Panc1 (cell line): Measurements from ENCODE around the gene MGMT. TPM values are rescaled to one million over a fixed set of nuclear protein-coding genes. Genes with fewer than 3 reads are reported as not detected.

Experiments used
- ATAC-seq: fragments of 200-7000 bp; cut with Tn5 transposase; 2 replicates; pipeline ENCODE4 v1.9.1; 2020; ENCODE audit warnings: mild to moderate bottlenecking, moderate library complexity
- BruUV-seq: library from RNA; stranded (reverse); fragments of 400-500 nt; replicated peaks from 2 replicates; lab custom pipeline; 2021; lab: Mats Ljungman, UMichigan
- CTCF ChIA-PET: fragments of 300-600 bp; sonication (Branson Sonifier 250); formaldehyde crosslinking; loops from one replicate; lab custom pipeline; 2022; ENCODE audit warnings: antibody characterized with exemption; lab: Charles Lee
- POLR2A ChIA-PET: fragments of 300-600 bp; sonication (Branson Sonifier 250); formaldehyde crosslinking; loops from one replicate; lab custom pipeline; 2022; ENCODE audit warnings: antibody characterized with exemption; lab: Charles Lee
- DNase-seq: peaks from one replicate; pipeline ENCODE4 v3.0.0-alpha.2; 2010; ENCODE audit warnings: low read depth, low spot score
- H3K27ac ChIP-seq: 2 replicates; pipeline ENCODE4 v1.5.1; 2011; ENCODE audit warnings: mild to moderate bottlenecking, low read length, inconsistent platforms
- H3K27me3 ChIP-seq: fragments of 200-500 bp; sonication (Bioruptor generic); 2 replicates; pipeline ENCODE4 v1.6.0; 2014; ENCODE audit warnings: low read length, inconsistent platforms; ENCODE audit not compliant: control insufficient read depth, insufficient read depth
- H3K36me3 ChIP-seq: fragments of 200-500 bp; sonication (Bioruptor generic); 2 replicates; pipeline ENCODE4 v1.5.1; 2014; ENCODE audit warnings: inconsistent platforms, mild to moderate bottlenecking, low read length, moderate library complexity; ENCODE audit not compliant: control insufficient read depth, insufficient read depth
- H3K4me1 ChIP-seq: 2 replicates; pipeline ENCODE4 v1.5.1; 2011; ENCODE audit warnings: inconsistent platforms, mild to moderate bottlenecking, low read length, moderate library complexity; ENCODE audit not compliant: control insufficient read depth, insufficient read depth
- H3K4me3 ChIP-seq, 2 experiments: 2 replicates each; pipeline ENCODE4 v1.5.1; 2011 to 2012; ENCODE audit warnings: low read depth in 2 of 2, low read length in 2 of 2, mild to moderate bottlenecking in 2 of 2, inconsistent platforms in 1 of 2, moderate library complexity in 1 of 2
- H3K9me3 ChIP-seq: fragments of 200-500 bp; sonication (Bioruptor generic); 2 replicates; pipeline ENCODE4 v1.5.1; 2014; ENCODE audit warnings: low read depth, mild to moderate bottlenecking, inconsistent platforms, low read length, moderate library complexity; ENCODE audit not compliant: control insufficient read depth, insufficient read depth
- CTCF ChIP-seq: fragments of 450-650 bp; IDR thresholded peaks from 2 replicates; pipeline ENCODE4 v1.5.1; 2017; ENCODE audit warnings: mild to moderate bottlenecking
- POLR2AphosphoS5 ChIP-seq: IDR thresholded peaks from 2 replicates; pipeline ENCODE4 v1.6.1; 2012; ENCODE audit warnings: mild to moderate bottlenecking, low read depth, low read length, moderate library complexity
- REST ChIP-seq, 2 experiments: IDR thresholded peaks; 2 replicates each; pipeline ENCODE4 v1.6.1; 2011 to 2012; ENCODE audit warnings: low read depth in 2 of 2, control low read depth in 1 of 2, low read length in 1 of 2, mild to moderate bottlenecking in 1 of 2, moderate library complexity in 1 of 2; ENCODE audit not compliant: insufficient read depth in 1 of 2
- SIN3A ChIP-seq: IDR thresholded peaks from 2 replicates; pipeline ENCODE4 v1.6.1; 2012; ENCODE audit warnings: low read depth, mild to moderate bottlenecking, low read length, moderate library complexity, borderline replicate concordance; ENCODE audit not compliant: insufficient read depth
- TCF7L2 ChIP-seq: IDR thresholded peaks from 2 replicates; pipeline ENCODE4 v1.6.1; 2011; ENCODE audit warnings: mild to moderate bottlenecking, low read depth, low read length, inconsistent platforms
- in situ Hi-C: cut with HindIII; loops from 2 replicates; pipeline ENCODE4 v1.10.0; 2016; ENCODE audit warnings: low sequenced_read_pairs, low pct_unique_long_range_greater_than_20kb
- intact Hi-C: fragments of 100-400 bp; cut with micrococcal nuclease; formaldehyde crosslinking; loops from one replicate; pipeline ENCODE4 v1.10.0; 2022; ENCODE audit not compliant: unreplicated experiment
- total RNA-seq: library from RNA; stranded (reverse); gene quantifications from one replicate; pipeline ENCODE4 v1.2.1, GENCODE V29; 2021; ENCODE audit not compliant: unreplicated experiment

MGMT gene
- total RNA-seq, 1 experiment from 2014 or later, result 27.3 TPM

- Histone ChIP-seq H3K4me1 (no peaks in the 10 kb centered on the region), H3K27ac (no peak overlapping the region), H3K27me3 (no peaks in the 10 kb centered on the region), H3K4me3 (no peak overlapping the region), H3K36me3 (no peaks in the 10 kb centered on the region), H3K9me3 (peaks cover 25% of the 10 kb centered on the region; the same call in 1 of the 2 replicates)
- no peak for TF ChIP-seq TCF7L2
- no peak for TF ChIP-seq SIN3A
- TF ChIP-seq POLR2AphosphoS5, result no peak
- no peak for TF ChIP-seq REST (IDR thresholded peaks at IDR 0.05; ENCODE audit: insufficient read depth in 1 of 2, low read depth in 2 of 2, low read length in 1 of 2)
- no peak for TF ChIP-seq CTCF
- ATAC-seq (no peak), DNase-seq (no peak)
- intact Hi-C loops (no loop called here), in situ Hi-C loops (no loop called here)
- BruUV-seq, result no TSS peak
- POLR2A ChIA-PET, result no interaction called here
- CTCF ChIA-PET, result no interaction called here
These were observed 119.9 kb downstream of the MGMT start for GRCh38 chr10:129586898-129587443.

GRCh38 chr10:129589546-129589945 is 122.5 kb downstream of the MGMT start:
- Histone ChIP-seq H3K27me3 (no peaks in the 10 kb centered on the region), H3K4me3 (no peak overlapping the region), H3K36me3 (no peaks in the 10 kb centered on the region), H3K27ac (no peak overlapping the region), H3K9me3 (peaks cover 25% of the 10 kb centered on the region; the same call in 1 of the 2 replicates), H3K4me1 (no peaks in the 10 kb centered on the region)
- no peak for TF ChIP-seq CTCF
- no peak for TF ChIP-seq SIN3A
- TF ChIP-seq POLR2AphosphoS5, result no peak
- TF ChIP-seq TCF7L2, result no peak
- TF ChIP-seq REST (IDR thresholded peaks at IDR 0.05; ENCODE audit: insufficient read depth in 1 of 2, low read depth in 2 of 2, low read length in 1 of 2), result no peak
- DNase-seq (no peak), ATAC-seq (no peak)
- BruUV-seq, result no TSS peak
- CTCF ChIA-PET, result no interaction called here
- POLR2A ChIA-PET, result no interaction called here
- intact Hi-C loops (no loop called here), in situ Hi-C loops (no loop called here)
